Measurements from ENCODE around the gene IGFBP4. TPM values are rescaled to one million over a fixed set of nuclear protein-coding genes. Genes with fewer than 3 reads are reported as not detected.
"Not testable (repeated sequence)": the region's sequence is repeated elsewhere in the genome, so short reads cannot be mapped to it uniquely, and the experiment has no call there.

Gene IGFBP4
- total and polyA plus RNA-seq, 2 of the 4 experiments (the other 2 are of a cell fraction), result 308 to 1,187 TPM

GRCh38 chr17:40412880-40413279 is 30.4 kb upstream of the IGFBP4 start:
- H3K4me2 ChIP-seq (ENCODE audit: low read depth, low read length), result no peak overlapping the region
- H2BK15ac ChIP-seq (ENCODE audit: low read depth, low read length), result no peak overlapping the region
- H3K14ac ChIP-seq (replicated peaks; ENCODE audit: low read depth, low read length), result no peak overlapping the region
- no peak overlapping the region for H3K56ac ChIP-seq (ENCODE audit: extremely low read depth, insufficient read depth, low read length)
- DNase-seq (no peak), ATAC-seq (ENCODE audit: low read depth) (no peak)
- H3K4me1 ChIP-seq (ENCODE audit: control insufficient read depth, insufficient read depth, low read length), result no peaks in the 10 kb centered on the region
- CTCF ChIA-PET, result no interaction called here
- H4K20me1 ChIP-seq (ENCODE audit: insufficient read depth, low read length), result no peaks in the 10 kb centered on the region
- no peak overlapping the region for H3K9ac ChIP-seq (ENCODE audit: low read depth, low read length)
- H3K23ac ChIP-seq (ENCODE audit: low read depth, low read length), result no peak overlapping the region
- H3K27me3 ChIP-seq (ENCODE audit: control insufficient read depth, insufficient read depth, low read length), result no peaks in the 10 kb centered on the region
- peaks cover 33 to 37% of the 10 kb centered on the region in 2 experiments for H3K79me1 ChIP-seq (ENCODE audit: low read depth in 1 of 2, low read length in 2 of 2)
- dilution Hi-C loops (cut with HindIII; ENCODE audit: low sequenced_read_pairs, unreplicated experiment) (no loop called here), intact Hi-C loops (cut with micrococcal nuclease) (no loop called here), in situ Hi-C loops (cut with MboI; ENCODE audit: low sequenced_read_pairs) (no loop called here)
- no peak overlapping the region for H4K91ac ChIP-seq (ENCODE audit: insufficient read depth, low read depth, low read length)
- no peak overlapping the region for H2BK20ac ChIP-seq (ENCODE audit: low read depth, low read length)
- H3K9me1 ChIP-seq (ENCODE audit: insufficient read depth, low read length), result no peaks in the 10 kb centered on the region
- TF ChIP-seq RFX5 (IDR thresholded peaks at IDR 0.05; ENCODE audit: low read depth, low read length), result no peak
- H3K27ac ChIP-seq (ENCODE audit: insufficient read depth, low read length), result no peak overlapping the region
- H3K4ac ChIP-seq (ENCODE audit: low read depth, low read length), result no peak overlapping the region
- H2BK5ac ChIP-seq (ENCODE audit: low read depth, low read length, poor library complexity, severe bottlenecking), result no peak overlapping the region
- no peaks in the 10 kb centered on the region for H3K9me3 ChIP-seq (ENCODE audit: control insufficient read depth, insufficient read depth, low read length)
- H3K18ac ChIP-seq (ENCODE audit: low read depth, low read length), result no peak overlapping the region
- BruUV-seq (replicated peaks), result no TSS peak
- H2BK120ac ChIP-seq (ENCODE audit: low read depth, low read length), result no peak overlapping the region
- H2AK5ac ChIP-seq (ENCODE audit: low read depth, low read length), result no peak overlapping the region
- POLR2A ChIA-PET (ENCODE audit: unreplicated experiment), result no interaction called here
- no peak overlapping the region for H2AFZ ChIP-seq (replicated peaks; ENCODE audit: low read length, poor library complexity)
- H3K36me3 ChIP-seq (ENCODE audit: control insufficient read depth, insufficient read depth, low read length), result peaks cover 4% of the 10 kb centered on the region; the same call in 1 of the 2 replicates
- no peak overlapping the region for H3K4me3 ChIP-seq (ENCODE audit: insufficient read depth, low read depth, low read length)
- H4K8ac ChIP-seq (ENCODE audit: low read depth in 2 of 2, low read length in 2 of 2), result no peak overlapping the region
- no peak overlapping the region for H4K5ac ChIP-seq (ENCODE audit: low read depth, low read length)
- no peak overlapping the region for H2AK9ac ChIP-seq (replicated peaks; ENCODE audit: low read depth, low read length, poor library complexity)

DNA sequence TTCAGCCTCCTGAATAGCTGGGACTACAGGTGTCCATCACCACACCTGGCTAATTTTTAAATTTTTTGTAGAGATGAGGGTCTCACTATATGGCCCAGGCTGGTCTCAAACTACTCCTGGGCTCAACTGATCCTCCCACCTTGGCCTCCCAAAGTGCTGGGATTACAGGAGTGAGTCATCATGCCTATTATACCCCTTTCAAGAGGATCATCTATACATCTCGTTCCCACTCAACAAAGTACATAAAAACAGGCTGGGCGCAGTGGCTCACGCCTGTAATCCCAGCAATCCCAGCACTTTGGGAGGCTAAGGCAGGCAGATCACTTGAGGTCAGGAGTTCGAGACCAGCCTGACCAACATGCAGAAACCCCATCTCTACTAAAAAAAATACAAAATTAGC is 28.9 kb upstream of the IGFBP4 start:
- H3K4me2 ChIP-seq (ENCODE audit: low read depth, low read length); H3K4me1 ChIP-seq (ENCODE audit: control insufficient read depth, insufficient read depth, low read length); BruUV-seq (replicated peaks); H3K9ac ChIP-seq (ENCODE audit: low read depth, low read length); dilution Hi-C loops (cut with HindIII; ENCODE audit: low sequenced_read_pairs, unreplicated experiment); H4K20me1 ChIP-seq (ENCODE audit: insufficient read depth, low read length); in situ Hi-C loops (cut with MboI; ENCODE audit: low sequenced_read_pairs); H4K8ac ChIP-seq (ENCODE audit: low read depth in 2 of 2, low read length in 2 of 2); H3K23ac ChIP-seq (ENCODE audit: low read depth, low read length); H2AFZ ChIP-seq (replicated peaks; ENCODE audit: low read length, poor library complexity); H4K5ac ChIP-seq (ENCODE audit: low read depth, low read length); DNase-seq; H3K27me3 ChIP-seq (ENCODE audit: control insufficient read depth, insufficient read depth, low read length); H2BK15ac ChIP-seq (ENCODE audit: low read depth, low read length); H3K9me1 ChIP-seq (ENCODE audit: insufficient read depth, low read length); H3K18ac ChIP-seq (ENCODE audit: low read depth, low read length); H3K56ac ChIP-seq (ENCODE audit: extremely low read depth, insufficient read depth, low read length); H3K36me3 ChIP-seq (ENCODE audit: control insufficient read depth, insufficient read depth, low read length); H2AK9ac ChIP-seq (replicated peaks; ENCODE audit: low read depth, low read length, poor library complexity); H3K14ac ChIP-seq (replicated peaks; ENCODE audit: low read depth, low read length); H3K4me3 ChIP-seq (ENCODE audit: insufficient read depth, low read depth, low read length); H2BK120ac ChIP-seq (ENCODE audit: low read depth, low read length); H3K9me3 ChIP-seq (ENCODE audit: control insufficient read depth, insufficient read depth, low read length); ATAC-seq (ENCODE audit: low read depth); H3K27ac ChIP-seq (ENCODE audit: insufficient read depth, low read length): not testable (repeated sequence)
- Histone ChIP-seq H3K79me1 (ENCODE audit: low read depth in 1 of 2, low read length in 2 of 2) (peaks cover 32 to 34% of the 10 kb centered on the region in 2 experiments), H2BK5ac (ENCODE audit: low read depth, low read length, poor library complexity, severe bottlenecking) (peak overlapping the region; percentile 39), H4K91ac (ENCODE audit: insufficient read depth, low read depth, low read length) (peak overlapping the region; percentile 41), H2AK5ac (ENCODE audit: low read depth, low read length) (peak overlapping the region; percentile 38; the same call in 1 of the 2 replicates), H3K4ac (ENCODE audit: low read depth, low read length) (peak overlapping the region; percentile 45), H2BK20ac (ENCODE audit: low read depth, low read length) (peak overlapping the region; percentile 27)
- intact Hi-C loops (cut with micrococcal nuclease), result loop anchor here (2.0 kb wide), 1 partner anchor 112 kb away; no protein-coding TSS in a partner anchor
- no CpG with 5 or more reads among the region's 4 CpGs for WGBS, 2 experiments (ENCODE audit: extremely low coverage in 2 of 2, insufficient read length in 1 of 2)
- POLR2A ChIA-PET (ENCODE audit: unreplicated experiment), result interaction anchor here (0.8 kb wide), 1 partner anchor 29 kb away, joined by 4 read pairs; no protein-coding TSS in a partner anchor
- CTCF ChIA-PET, result interaction anchor here (0.8 to 1.8 kb wide), 5 partner anchors 12 to 119 kb away, joined by 3 to 6 read pairs (median 3); no protein-coding TSS in a partner anchor
